ENCODE data around the gene KCNH1. TPM values are rescaled to one million over a fixed set of nuclear protein-coding genes. Genes with fewer than 3 reads are reported as not detected.
A peak's percentile ranks its signal among the peaks of the same experiment; 100 is the strongest.

The KCNH1 gene
- total RNA-seq, 1 donor from 2014 or later, result 2.5 TPM

DNA sequence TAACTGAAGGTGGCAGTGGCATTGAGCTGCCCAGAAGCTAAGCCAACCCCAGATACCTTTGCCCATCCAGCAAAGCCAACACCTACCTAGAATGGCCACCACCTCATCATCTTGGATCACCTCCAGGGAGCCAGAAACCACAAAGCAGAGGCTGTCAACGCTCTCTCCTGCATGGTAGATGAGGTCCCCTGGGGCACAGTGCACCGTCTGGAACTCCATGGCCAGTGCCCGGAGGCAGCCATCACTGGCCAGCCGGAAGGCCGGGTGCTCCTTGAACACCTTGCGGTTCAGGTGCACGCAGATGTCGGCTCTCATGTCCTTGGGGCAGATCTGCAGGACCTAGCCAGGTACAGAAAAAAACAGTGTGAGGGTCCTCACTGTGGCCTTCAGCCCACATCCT is 336.5 kb downstream of the KCNH1 start:
- no peak for DNase-seq

DNA sequence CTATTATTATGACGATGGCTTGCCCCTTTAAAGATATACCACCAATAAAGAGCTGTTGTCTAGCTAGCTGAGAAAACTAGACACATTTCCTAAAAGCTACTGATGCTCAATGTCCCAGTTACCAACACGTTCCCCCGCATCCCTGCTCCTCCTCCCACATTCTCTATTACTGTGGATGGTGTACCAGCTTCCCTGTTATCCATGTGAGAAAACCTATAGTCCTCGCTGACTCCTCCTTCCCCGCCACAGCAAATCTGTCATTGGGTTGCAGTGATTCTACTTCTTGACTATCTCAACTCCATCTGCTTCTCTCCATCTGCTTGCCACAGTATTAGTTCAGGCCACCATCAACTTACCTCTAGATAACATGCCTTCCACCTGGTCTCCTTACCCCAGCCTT is 337.5 kb downstream of the KCNH1 start:
- no peak for DNase-seq

DNA sequence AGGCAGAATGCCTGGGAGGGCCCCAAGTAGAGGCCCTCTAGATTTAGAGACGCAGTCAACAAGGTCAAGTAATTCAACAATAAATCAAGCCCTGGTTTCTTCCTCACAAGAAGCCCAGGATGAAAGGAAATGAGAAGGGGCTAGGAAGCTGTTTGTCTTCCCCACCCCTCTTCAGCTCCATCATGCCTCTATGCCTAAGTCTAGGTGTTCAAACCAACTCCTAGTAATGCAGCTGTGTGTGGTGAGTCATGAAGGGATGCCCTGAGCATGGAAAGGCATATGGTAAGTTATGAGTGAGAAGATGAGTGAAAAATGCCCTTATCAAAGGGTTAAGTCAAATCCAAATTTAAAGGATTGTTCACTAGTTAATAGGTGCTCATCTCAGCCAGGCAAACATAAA is 339.5 kb downstream of the KCNH1 start:
- no peak for DNase-seq

DNA sequence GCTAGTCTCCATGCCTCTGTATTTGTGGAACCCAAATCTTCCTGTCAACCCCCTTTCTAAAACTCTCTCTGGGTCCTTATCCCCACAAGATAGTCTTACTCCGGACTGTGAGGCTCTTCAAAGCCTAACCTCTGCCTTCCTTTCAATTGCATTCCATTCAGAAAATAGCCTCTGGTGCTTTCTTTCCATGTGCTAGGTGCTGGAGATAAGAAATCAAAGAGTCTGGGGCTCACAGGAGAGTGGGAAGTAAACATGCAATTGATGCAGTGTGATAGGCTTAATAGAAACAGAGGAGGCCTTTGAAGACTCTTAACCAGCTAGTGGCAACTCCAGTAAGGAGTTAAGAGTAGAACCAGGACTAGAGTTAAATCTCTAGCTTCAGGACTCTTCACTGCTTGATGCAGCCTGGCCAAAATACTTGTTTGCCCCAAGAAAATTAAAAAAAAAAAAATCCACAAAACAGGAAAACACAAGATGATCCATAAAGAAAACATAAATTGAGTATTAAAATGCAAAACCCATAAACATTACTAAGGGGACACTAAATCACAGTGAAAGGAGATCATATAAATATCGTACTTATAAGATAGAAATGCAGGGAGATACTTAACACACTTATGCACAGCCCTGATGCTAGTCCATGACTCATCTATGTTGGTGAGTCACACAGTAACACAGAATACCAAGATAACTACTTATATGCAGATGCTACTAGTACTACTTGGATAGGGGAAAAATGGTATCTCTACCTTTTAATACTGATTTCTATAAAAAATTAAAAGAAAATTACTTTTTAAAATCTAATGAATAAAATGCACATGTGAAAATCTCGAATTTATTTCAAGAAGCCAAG is 341.5 kb downstream of the KCNH1 start:
- DNase-seq, result no peak

DNA sequence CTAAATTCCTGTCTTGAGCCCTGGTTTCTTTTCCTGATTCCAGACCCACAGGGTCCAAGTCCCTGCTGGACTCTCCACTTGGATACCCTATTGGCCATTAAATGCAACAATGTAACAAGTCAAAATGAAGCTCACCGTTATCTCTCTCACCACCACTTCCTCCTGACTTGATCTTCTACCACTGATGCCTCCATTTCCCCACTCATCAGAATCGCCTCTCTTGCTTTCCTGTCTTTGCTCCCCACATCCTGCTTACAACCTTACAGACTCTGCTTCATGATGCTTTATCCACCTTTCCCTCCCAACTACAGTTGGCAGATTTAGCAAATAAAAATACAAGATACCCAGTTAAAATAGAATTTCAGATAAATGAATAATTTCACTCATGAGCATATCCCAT is 343.8 kb downstream of the KCNH1 start:
- no peak for DNase-seq

DNA sequence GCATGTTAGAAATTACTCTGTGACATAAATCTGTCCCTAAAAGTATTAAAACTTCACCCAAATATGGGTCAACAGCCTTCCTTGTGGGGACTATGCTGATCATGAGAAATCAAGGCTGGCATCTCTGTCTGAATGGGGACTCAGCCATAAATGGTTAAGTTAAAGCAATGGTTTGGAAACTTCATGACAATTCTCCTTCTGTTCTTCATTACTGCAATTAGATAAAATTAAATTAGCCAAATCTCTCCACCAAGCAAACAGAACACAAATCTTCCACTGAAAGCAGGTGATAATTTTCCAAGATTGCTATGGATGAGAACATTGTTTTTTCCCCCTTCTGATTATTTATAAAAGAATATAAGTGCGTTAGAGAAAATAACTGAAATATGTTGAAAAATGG is 346.1 kb downstream of the KCNH1 start:
- no peak for DNase-seq

DNA sequence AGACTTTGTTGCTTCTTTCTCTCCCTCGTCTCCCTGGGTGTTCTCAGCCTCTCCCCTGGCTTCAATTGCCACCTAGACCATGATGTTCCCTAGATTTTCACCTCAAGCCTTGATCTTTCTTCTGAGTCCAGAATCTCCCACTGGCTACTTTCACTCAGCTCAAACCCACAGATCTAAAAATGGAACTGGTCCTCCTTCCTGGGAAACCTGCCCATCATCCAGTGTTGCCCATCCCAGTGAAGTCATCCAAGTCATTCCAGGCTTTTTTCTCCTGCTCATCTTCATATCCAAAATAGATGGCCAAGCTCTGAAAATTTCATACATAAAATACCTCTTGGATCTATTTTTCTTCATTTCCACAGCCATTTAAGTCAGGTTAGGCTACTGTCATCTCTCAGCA is 347.4 kb downstream of the KCNH1 start:
- no peak for DNase-seq

DNA sequence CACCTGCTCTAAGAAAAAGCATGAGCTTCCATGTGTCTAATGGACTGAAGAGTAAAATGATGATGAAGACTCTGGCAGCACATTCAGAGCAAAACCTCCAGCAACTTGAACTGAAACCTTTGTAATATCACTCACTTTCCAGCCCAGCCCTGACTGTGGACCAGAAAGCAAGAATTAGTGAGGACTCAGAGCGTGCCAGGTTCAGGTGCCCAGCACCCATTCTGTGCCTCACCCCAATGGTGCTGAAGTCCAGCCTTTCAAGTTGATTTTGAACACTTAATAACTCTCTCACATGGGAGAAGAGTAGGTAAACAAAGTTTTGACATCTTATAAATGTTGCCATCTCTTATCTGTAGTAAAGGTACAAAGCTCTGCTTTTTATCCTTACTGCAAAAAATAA is 350.0 kb downstream of the KCNH1 start:
- DNase-seq, result no peak

DNA sequence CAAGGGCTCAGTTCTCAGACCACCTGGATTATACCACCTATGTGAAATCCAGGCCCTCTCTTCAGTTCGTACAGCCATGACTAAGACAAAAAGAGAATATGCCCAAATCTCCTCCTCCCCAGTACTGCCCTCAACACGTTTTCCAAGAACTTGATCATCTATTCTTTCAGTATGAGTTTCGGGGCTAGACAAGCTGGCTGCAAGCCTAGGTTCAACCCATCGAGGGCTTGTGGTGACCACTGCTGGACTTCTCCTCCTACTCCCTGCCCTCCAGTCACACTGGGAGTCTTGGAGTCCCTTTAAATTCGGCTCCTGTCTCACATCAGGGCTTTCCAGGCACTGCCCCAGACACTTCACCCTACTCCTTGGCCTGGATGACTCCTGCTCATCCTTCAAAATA is 352.3 kb downstream of the KCNH1 start:
- DNase-seq, result no peak

DNA sequence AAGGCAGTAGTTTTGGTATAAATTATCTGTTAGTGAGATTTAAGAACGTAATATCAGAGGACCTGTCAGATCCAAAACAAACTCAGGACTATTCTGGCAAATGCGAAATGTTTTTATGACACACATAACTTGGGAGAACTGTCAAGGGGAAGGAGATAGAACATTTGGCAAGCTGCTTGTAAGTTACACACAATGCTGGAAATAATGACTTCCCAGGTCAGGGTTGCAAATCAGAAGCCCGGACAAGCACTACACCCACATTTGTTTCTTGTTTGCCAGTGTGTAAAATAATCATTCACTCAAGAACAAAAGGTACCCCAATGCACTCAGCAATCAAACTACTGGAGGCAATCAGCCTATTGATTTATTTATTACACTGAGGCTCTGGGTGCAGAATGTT is 354.7 kb downstream of the KCNH1 start:
- no peak for DNase-seq

DNA sequence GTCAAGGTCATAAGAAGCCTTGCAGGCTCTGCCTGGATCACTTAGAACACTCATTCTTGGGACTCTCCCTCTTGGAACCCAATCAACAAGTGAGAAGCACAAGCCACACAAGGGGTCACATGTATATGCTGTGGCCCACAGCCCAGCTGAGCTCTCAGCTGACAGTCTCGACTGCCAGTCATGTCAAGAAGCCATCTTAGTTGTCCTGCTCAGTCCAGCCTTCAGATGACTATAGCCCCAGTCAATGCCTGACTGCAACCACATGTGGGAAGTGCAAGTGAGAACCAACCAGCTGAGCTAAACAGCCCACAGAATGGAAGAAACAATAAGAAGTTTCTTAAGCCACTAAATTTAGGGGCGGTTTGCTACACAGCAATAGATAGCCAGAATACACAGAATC is 356.0 kb downstream of the KCNH1 start:
- no peak for DNase-seq

DNA sequence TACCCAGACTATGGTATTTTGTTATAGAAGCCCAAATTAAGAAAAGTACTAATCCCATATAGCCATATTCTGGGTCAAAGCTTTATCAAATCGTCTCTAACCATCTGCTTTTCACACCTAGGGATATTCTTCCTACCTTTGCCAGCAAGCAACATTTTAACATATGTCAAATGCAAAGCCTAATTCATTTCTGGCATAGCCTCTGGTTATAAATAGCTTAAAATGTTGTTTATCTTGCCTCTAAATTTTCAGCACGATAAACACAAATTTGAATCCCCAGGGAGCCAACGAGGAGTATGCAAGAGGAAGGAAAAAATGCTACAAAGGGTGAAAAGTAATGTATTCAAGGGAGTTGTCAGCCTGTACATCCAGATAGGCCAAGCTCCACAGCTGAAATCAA is 357.2 kb downstream of the KCNH1 start:
- no peak for DNase-seq

DNA sequence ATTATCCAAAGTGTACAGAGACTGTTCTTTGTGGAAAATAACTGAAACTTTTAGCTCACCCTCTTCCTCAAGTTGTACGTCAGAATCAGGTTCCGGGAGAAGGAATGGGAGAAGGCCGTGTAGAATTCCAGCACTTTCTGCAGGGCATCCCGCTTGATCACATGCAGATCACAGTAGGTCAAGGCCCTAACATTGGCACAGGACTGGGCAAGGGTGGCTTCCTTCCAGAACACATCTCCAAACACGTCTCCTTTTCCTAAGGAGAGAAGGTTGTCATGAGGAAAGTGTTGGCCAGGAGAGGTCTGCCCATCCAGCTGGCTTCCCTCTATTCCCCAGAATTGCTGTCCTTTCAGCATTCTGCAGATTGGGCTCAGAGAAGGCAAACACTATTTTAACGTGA is 358.7 kb downstream of the KCNH1 start:
- DNase-seq, result no peak

DNA sequence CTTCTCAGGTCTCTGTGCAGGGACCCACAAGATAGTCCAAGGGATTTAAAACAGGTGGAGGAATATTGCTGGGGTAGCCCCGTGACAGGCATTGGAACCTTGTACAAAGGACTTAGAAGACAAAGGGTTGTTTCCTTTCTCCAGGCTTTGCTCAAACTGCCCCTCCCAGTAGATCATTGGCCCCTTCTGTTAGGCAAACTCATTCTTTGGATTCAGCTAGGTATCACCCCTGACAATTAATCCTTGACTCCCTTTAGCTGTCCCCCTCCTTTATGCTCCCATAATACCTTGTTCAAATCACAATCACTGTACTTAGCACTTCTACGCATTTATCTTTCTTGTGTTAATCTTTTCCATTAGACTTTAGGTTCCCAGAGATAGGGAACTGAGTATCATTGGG is 360.5 kb downstream of the KCNH1 start:
- DNase-seq, result no peak

DNA sequence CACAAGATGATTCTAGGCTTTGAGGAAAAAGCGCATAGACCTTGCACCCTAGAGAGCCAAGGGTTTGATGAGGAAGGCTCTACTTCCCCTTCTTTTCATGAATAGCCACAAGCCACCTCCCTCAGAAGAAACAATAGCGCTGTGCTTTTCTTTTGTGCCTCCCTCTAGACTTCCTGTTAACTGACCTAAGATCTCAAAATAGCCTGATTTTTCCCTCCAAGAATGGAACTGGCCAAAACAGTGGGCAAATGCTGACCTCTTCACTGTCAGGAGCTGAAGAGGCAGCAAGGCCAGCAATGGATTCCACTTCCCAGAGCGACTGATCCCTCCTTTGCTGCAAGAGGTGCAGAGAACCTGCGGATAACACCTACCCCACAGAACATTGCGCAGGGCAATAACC is 362.8 kb downstream of the KCNH1 start:
- DNase-seq, result no peak

DNA sequence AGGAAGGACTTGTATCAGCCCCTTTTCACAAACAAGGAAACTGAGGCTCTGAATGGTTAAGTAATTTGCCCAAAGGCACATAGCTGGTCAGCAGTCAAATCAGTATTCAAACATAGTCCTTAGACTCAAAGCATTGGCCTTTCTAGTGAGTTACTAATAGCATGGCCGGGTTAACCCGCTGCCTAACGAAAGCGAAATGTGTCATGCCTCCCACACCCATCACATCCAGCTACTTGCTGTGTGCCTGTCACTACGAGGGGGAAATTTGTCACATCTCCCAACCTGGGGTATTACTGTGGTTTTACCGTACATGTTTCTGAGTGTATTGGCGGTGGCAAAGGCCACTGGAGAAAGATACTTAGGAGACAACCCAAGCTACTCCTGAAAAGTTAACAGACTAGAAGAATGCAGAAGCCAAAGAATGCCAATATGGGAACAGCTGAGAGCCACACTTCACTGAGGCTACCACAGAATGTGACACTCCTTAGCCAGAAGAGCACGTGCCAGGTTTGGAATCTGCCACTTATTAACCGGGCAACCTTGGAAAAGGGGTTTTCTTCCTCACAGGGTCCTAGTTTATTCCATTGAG is 363.5 kb downstream of the KCNH1 start:
- no peak for DNase-seq

DNA sequence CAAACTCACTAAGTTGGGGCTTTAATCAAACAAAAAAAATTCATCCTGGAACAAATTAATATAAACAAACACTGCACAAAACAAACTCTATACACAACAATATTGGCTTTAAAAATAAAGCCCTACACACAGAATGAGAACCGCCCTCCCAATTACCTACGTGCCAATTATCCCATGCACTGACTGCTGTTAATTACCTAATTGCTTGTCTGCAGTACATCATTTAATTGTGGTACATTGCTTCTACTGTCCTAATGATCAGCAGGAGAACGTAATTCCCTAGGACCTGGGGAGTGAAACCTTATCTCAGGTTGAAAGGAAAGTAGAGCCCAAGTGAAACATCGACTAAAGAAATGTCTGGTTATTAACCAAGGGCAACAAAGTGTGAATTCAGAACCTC is 364.5 kb downstream of the KCNH1 start:
- DNase-seq, result no peak

DNA sequence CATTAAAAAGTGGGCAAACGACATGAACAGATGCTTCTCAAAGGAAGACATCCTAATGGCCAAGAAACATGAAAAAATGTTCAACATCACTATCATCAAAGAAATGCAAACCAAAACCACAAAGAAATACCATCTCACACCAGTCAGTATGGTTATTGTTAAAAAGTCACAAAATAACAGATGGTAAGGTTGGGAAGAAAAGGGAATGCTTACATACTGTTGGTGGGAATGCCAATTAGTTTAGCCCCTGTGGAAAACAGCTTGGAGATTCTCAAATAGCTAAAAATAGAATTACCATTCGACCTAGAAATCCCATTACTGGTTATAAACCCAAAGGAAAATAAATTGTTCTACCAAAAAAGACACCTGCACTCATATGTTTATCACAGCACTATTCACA is 369.4 kb downstream of the KCNH1 start:
- DNase-seq, result no peak

DNA sequence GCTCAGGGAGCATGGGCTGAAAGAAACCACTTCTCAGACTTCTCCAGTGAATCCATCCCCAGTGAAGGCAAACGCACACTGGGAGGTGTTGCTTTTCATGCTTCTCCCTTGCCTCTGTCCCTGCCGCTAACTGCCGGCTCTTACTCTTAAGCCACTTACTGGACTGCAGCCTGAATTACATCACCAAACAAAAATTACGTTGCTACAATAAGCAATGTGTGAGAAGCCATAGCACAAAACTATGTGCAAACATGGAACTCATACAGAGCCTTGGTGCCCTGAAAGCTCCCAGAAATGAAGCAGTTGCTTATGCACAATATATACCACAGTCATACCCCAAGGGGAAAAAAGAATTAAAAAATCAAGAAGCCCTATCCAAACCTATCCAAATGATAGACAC is 375.2 kb downstream of the KCNH1 start:
- peak; percentile 21 for DNase-seq

DNA sequence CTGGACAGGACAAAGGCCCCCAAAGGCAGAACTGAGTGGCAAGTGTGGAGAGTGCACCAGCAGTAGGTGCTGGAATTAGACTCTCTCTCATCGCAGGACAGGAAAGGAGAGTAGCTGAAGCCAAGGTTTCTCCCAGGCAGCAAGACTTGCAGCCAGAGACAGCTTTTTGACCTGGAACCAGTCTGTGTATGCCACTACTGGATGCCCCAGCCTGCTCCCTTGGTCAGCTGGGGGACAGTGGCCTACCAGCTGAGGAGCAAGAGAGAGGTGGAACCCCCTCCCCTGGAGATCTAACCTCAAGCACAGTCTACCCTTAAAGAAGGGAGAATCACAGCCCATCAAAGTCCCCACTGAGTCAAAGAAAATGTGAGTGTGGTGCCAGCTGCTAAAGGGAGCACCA is 375.7 kb downstream of the KCNH1 start:
- no peak for DNase-seq

DNA sequence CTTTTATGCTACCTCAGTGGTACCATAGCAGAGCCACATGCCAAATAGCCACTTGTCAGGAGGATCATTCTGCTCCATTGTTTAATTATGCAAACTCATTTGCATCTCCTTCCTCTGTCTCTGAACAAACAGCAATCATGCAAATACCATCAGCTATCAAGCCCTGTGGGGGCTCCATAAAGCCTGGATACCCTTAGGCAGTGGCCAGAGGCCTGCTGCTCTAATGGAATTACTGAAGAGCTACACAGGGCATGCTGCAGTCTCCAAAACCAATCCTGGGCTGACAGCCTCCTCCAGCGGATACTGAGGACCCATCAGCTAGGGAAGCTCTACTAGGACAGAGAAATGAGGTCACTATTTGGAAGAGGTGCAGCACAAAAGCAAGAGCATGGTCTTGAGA is 376.3 kb downstream of the KCNH1 start:
- no peak for DNase-seq

DNA sequence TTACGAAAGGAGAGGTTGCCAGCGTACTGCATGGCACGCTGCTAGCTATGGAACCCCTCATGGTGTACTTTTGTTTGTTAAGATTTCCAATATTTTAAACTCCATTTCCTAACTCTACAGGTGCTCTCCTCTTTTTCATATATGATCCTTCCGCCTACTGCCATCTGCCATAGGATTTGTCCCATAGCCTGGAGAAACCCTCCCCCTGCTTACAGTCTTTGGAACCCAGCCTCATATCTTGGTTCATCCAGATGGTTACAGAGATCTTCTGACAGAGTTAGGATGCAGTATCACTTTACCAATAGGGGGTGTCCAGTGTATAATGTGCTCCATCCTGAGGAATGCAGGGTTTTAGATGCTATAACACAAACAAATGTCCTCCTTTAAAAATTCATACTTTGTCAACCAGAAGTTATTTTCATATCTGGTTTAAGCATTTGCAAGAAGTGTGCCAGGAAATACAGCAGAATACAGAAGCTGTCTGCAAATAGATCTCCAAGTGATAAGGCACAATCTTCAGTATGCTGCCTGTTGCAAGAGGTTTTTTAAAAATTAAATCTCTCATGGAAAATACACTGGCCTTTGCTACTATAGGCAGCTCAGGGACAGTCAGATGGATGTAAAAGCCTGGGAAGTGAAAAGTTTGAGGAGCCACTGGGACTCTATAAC is 377.8 kb downstream of the KCNH1 start:
- no peak for DNase-seq

DNA sequence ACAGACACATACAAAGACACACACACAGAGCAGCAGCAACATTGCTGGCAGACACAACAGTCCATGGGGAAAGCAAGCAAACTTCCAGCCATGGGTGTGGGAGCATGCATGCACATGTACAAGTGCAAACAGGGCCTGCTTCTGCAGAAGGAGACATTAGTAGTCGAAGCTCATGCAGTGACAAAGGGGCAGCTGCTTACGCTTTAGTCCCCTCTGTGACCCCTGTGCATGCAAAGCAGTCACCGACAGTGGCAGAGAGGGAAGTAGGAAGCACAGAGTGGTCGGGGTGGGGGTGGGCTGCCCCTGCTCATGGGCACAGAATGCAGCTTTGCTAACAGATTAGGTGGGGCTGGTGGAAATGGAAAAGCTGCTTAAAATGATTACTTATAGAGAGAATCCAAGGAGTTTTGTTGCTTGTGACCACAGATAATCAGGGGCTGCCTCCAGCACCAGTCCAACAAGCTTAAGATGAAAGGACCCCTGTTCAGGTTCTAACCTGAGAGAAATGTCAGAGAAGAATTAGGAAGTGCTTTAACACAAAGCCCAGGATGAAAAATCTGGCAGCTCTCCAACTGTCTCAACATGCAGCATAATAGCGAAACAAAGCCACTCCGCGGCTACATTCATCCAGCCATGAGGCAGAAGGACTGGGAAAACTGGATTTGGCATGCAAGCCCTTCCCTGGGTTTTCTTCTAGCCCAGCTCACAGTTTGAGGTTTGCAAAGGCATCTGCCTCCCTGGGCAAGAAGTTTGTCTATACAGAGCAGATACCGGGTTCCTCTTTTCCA is 378.9 kb downstream of the KCNH1 start:
- peak; percentile 85 for DNase-seq
